Mammary epithelial cell (primary cell): ENCODE results near the gene TNFAIP3.

ENCODE experiments used
- CTCF ChIP-seq, 2 donors: IDR thresholded peaks in 1 of 2; conservative IDR thresholded peaks in 1 of 2; 2 replicates each; pipeline ENCODE4 v1.5.1; 2011 to 2012; ENCODE audit warnings: inconsistent platforms in 2 of 2, low read length in 2 of 2, mild to moderate bottlenecking in 2 of 2, control low read depth in 1 of 2, low read depth in 1 of 2; ENCODE audit not compliant: insufficient read depth in 1 of 2; ENCODE audit errors: extremely low read depth in 1 of 2
- EZH2 ChIP-seq: IDR thresholded peaks from 2 replicates; pipeline ENCODE4 v1.6.1; 2012; ENCODE audit warnings: low read length, inconsistent platforms, borderline replicate concordance

GRCh38 chr6:137875058-137875520 lies 8.0 kb downstream of the TNFAIP3 start:
- TF ChIP-seq EZH2 = no peak
- TF ChIP-seq CTCF (conservative IDR thresholded peaks at IDR 0.05 in 1 of 2, IDR thresholded peaks at IDR 0.05 in 1 of 2; ENCODE audit: extremely low read depth in 1 of 2, insufficient read depth in 1 of 2, low read depth in 1 of 2, low read length in 2 of 2) = no peak
